Retinal pigment epithelial cell (primary cell): Measurements from ENCODE around the gene CHST15.
"Not testable (repeated sequence)": the region's sequence is repeated elsewhere in the genome, so short reads cannot be mapped to it uniquely, and the experiment has no call there.

ENCODE experiments used
- DNase-seq: peaks from one replicate; pipeline ENCODE4 v3.0.0-alpha.2; 2010; ENCODE audit warnings: low read depth
- H3K4me3 ChIP-seq: 2 replicates; pipeline ENCODE4 v1.5.1; 2011; ENCODE audit warnings: mild to moderate bottlenecking, low read length, control low read depth, moderate library complexity
- TF ChIP-seq, protein P1 (sequence below): conservative IDR thresholded peaks from 2 replicates; pipeline ENCODE4 v1.5.1; 2011; ENCODE audit warnings: low read depth, low read length, control low read depth, inconsistent platforms

CHST15 gene

GRCh38 chr10:124106241-124106879, 13.0 kb upstream of the CHST15 start:
- H3K4me3 ChIP-seq = no peak overlapping the region

GRCh38 chr10:124105594-124105993, 12.2 kb upstream of the CHST15 start:
- no peak for DNase-seq
- no peak overlapping the region for H3K4me3 ChIP-seq
- TF ChIP-seq, protein P1, sequence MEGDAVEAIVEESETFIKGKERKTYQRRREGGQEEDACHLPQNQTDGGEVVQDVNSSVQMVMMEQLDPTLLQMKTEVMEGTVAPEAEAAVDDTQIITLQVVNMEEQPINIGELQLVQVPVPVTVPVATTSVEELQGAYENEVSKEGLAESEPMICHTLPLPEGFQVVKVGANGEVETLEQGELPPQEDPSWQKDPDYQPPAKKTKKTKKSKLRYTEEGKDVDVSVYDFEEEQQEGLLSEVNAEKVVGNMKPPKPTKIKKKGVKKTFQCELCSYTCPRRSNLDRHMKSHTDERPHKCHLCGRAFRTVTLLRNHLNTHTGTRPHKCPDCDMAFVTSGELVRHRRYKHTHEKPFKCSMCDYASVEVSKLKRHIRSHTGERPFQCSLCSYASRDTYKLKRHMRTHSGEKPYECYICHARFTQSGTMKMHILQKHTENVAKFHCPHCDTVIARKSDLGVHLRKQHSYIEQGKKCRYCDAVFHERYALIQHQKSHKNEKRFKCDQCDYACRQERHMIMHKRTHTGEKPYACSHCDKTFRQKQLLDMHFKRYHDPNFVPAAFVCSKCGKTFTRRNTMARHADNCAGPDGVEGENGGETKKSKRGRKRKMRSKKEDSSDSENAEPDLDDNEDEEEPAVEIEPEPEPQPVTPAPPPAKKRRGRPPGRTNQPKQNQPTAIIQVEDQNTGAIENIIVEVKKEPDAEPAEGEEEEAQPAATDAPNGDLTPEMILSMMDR = no peak

More at GRCh38 chr10:124106241-124106879, 13.0 kb upstream of the CHST15 start:
- TF ChIP-seq, protein P1 = no peak
- peak; percentile 82 for DNase-seq

GRCh38 chr10:124105045-124105444, 11.6 kb upstream of the CHST15 start:
- H3K4me3 ChIP-seq = no peak overlapping the region
- TF ChIP-seq, protein P1 = no peak
- no peak for DNase-seq

DNA sequence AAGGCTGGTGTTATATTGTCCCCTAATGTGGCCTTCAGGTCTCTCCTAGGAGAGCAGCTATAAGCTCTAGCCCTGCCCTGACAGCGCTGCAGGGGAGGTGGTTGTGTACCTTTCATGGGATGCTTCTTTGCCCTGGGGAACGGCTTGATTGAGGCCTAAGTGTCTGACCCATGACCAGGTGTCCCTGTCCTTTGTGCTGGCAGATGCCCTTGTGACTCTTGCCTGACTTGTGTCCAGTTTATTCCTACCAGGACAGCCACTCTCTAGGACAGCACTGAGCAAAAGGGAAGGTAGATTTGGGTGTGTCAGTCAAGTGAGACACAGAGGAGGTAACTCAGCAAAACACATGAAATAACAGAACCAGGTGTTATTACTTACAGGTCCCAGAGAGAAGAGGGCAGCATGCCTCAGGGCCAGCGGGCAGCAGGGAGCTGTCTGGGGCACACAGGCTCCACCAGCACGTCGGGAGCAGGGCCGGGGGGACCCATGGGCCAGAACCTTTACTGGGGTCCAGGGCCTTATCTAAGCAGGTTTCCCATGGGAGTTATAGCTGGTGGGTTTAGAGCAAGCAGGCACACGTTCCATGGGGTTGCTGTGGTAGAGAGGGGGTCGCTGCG, 10.7 kb upstream of the CHST15 start:
- H3K4me3 ChIP-seq = no peak overlapping the region
- TF ChIP-seq, protein P1 = no peak
- no peak for DNase-seq

GRCh38 chr10:124101351-124101750, 8.0 kb upstream of the CHST15 start:
- no peak overlapping the region for H3K4me3 ChIP-seq
- no peak for DNase-seq
- TF ChIP-seq, protein P1 = no peak

DNA sequence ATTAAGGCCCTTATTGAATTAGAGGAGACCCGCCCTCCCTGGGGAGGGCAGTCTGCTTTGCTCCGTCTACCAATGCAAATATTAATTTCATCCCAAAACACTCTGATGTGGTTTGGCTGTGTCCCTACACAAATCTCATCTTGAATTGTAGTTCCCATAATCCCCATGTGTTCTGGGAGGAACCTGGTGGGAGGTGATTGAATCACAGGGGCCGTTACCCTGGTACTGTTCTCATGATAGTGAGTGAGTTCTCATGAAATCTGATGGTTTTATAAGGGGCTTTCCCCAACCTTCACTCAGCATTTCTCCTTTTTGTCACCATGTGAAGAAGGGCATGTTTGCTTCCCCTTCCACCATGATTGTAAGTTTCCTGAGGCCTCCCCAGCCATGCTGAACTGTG, 7.3 kb upstream of the CHST15 start:
- not testable (repeated sequence) for DNase-seq, H3K4me3 ChIP-seq

GRCh38 chr10:124100124-124100523, 6.7 kb upstream of the CHST15 start:
- no peak overlapping the region for H3K4me3 ChIP-seq
- TF ChIP-seq, protein P1 = no peak
- DNase-seq = no peak
